Kidney (tissue), 14 donors: Measurements from ENCODE around the gene STK33. TPM values are rescaled to one million over a fixed set of nuclear protein-coding genes. Genes with fewer than 3 reads are reported as not detected.

Source experiments
- DNase-seq, 5 donors: peaks; one replicate each; pipeline ENCODE4 v3.0.0-alpha.2; 2013 to 2020
- FAIRE-seq: peaks from 2 replicates; lab custom pipeline; 2012; peaks lifted over from hg19 to GRCh38; lab: Jason Lieb, UNC
- H3K27ac ChIP-seq, 2 donors: one replicate each; pipeline ENCODE4 v1.7.0; 2013; ENCODE audit warnings: low read depth in 2 of 2, low read length in 2 of 2, inconsistent platforms in 1 of 2
- H3K27me3 ChIP-seq: one replicate; pipeline ENCODE4 v1.7.1; 2013; ENCODE audit warnings: low read length, inconsistent platforms; ENCODE audit not compliant: control insufficient read depth, insufficient read depth
- H3K36me3 ChIP-seq, 3 donors: one replicate each; pipeline versions ENCODE4 v1.7.0 to v1.7.1; 2013; ENCODE audit warnings: low read length in 3 of 3, control low read depth in 1 of 3, inconsistent platforms in 1 of 3; ENCODE audit not compliant: insufficient read depth in 3 of 3, control insufficient read depth in 2 of 3
- H3K4me1 ChIP-seq, 3 donors: one replicate each; pipeline versions ENCODE4 v1.7.0 to v1.7.1; 2013; ENCODE audit warnings: low read length in 3 of 3, inconsistent platforms in 1 of 3, low read depth in 1 of 3; ENCODE audit not compliant: control insufficient read depth in 2 of 3, insufficient read depth in 2 of 3
- H3K4me3 ChIP-seq, 3 donors: one replicate each; pipeline versions ENCODE4 v1.7.0 to v1.8.1; 2013; ENCODE audit warnings: low read length in 3 of 3, control low read depth in 1 of 3, inconsistent platforms in 1 of 3
- H3K9ac ChIP-seq, 3 donors: one replicate each; pipeline versions ENCODE4 v1.7.0 to v1.7.1; 2013; ENCODE audit warnings: low read length in 3 of 3, control low read depth in 1 of 3, inconsistent platforms in 1 of 3
- H3K9me3 ChIP-seq, 3 donors: one replicate each; pipeline versions ENCODE4 v1.7.0 to v1.7.1; 2013; ENCODE audit warnings: low read length in 3 of 3, control low read depth in 1 of 3, inconsistent platforms in 1 of 3; ENCODE audit not compliant: control insufficient read depth in 2 of 3, insufficient read depth in 1 of 3
- intact Hi-C: fragments of 100-400 bp; cut with DNase I; formaldehyde crosslinking; loops from one replicate; pipeline ENCODE4 v1.11.1; 2022
- polyA plus RNA-seq: library from polyadenylated mRNA; stranded (reverse); fragments of 350-450 nt; fragmentation: Illumina TruSeq; extraction: RNeasy Lipid Tissue Mini Kit (QIAGEN cat#74804); gene quantifications from one replicate; pipeline ENCODE4 v1.2.3, GENCODE V29; 2014; ENCODE audit warnings: low read depth, low replicate concordance; ENCODE audit not compliant: insufficient read depth
- total RNA-seq: library from RNA; stranded (reverse); fragmentation: NEBNext Ultra II Directional; extraction: Animal tissue kit (Norgen Biotek cat#: 25700); gene quantifications from one replicate; pipeline ENCODE4 v1.2.1, GENCODE V29; 2021
- TF ChIP-seq, protein P1 (sequence below): IDR thresholded peaks from 3 replicates; pipeline ENCODE4 v1.5.1; 2012; ENCODE audit warnings: mild to moderate bottlenecking, moderate library complexity, borderline replicate concordance; ENCODE audit not compliant: insufficient read depth; ENCODE audit errors: extremely low read depth
- donor health status: control.
- donor health status: control.
- donor health status: control.
- donor health status: control.
- donor health status: control.
- donor health status: DM: yes; HTN: yes; CAD: no.
- donor health status: Normal renal cell carcinoma (clear cell type).

The STK33 gene
- total and polyA plus RNA-seq, 2 donors from 2014 or later: 11.9 to 19.3 TPM

DNA sequence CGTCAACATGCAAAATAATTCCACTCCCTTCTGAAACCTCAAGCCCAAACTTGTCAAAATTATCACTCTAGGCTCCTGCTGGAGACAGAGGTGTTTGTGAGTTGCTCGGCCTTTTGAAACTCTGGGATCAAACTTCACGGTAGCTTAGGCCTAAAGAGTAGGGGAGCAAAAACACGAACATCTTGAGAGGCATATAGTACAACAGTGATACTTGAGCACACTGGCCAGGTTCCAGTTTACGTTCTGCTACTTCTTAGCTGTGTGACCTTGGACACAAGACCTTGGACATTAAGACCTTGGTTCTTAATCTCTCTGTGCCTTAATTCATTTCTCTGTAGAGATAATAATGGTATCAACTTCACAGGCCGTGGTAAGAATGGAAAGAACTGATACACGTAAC, 206.9 kb downstream of the STK33 start:
- no peak overlapping the region for H3K27ac ChIP-seq
- no peaks in the 10 kb centered on the region for H3K9me3 ChIP-seq
- no peaks in the 10 kb centered on the region for H3K36me3 ChIP-seq
- FAIRE-seq (no peak), DNase-seq (no peak)
- peaks cover 0 to 2% (median 0%) of the 10 kb centered on the region in 3 donors for H3K4me1 ChIP-seq
- no peak overlapping the region for H3K9ac ChIP-seq
- intact Hi-C loops: no loop called here
- TF ChIP-seq, protein P1, sequence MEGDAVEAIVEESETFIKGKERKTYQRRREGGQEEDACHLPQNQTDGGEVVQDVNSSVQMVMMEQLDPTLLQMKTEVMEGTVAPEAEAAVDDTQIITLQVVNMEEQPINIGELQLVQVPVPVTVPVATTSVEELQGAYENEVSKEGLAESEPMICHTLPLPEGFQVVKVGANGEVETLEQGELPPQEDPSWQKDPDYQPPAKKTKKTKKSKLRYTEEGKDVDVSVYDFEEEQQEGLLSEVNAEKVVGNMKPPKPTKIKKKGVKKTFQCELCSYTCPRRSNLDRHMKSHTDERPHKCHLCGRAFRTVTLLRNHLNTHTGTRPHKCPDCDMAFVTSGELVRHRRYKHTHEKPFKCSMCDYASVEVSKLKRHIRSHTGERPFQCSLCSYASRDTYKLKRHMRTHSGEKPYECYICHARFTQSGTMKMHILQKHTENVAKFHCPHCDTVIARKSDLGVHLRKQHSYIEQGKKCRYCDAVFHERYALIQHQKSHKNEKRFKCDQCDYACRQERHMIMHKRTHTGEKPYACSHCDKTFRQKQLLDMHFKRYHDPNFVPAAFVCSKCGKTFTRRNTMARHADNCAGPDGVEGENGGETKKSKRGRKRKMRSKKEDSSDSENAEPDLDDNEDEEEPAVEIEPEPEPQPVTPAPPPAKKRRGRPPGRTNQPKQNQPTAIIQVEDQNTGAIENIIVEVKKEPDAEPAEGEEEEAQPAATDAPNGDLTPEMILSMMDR: no peak
- no peak overlapping the region for H3K4me3 ChIP-seq
- H3K27me3 ChIP-seq: no peaks in the 10 kb centered on the region

DNA sequence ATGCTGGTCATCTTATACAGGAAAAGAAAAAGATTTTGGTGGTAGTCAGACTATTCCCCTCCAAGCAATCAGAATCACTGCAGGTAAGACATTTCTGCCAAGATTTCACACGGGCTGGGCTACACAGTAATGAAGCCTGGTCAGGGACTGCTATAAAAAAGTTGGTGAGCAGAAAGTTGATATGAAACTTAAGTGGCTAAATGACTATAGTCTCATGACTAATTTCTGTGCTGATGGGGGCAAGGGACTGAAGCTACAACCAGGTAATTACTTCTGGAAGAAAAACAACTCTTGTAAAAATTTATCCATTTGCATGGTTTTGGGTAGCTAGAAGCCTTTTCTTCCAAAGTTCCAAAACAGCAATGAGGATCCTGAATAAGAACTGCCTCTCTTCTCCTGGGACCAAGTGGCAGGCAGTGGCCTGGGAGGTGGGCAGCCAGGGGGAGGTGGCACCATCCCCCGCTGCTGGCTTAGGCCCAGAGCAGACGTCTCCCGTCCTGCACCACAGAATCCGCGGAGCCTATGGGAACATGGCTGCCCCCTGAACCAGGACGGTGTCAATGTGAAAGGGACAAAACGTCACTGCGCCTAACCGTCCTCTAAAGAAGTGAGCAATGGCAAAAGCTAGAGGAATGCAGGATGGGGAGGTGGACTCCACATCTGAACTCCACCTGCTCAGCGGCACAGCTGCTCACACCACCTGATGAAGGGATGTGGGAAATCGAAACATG, 207.7 kb downstream of the STK33 start:
- Histone ChIP-seq H3K4me1 (peaks cover 0 to 2% (median 0%) of the 10 kb centered on the region in 3 donors), H3K36me3 (no peaks in the 10 kb centered on the region), H3K27me3 (no peaks in the 10 kb centered on the region), H3K27ac (no peak overlapping the region), H3K9ac (no peak overlapping the region), H3K9me3 (no peaks in the 10 kb centered on the region), H3K4me3 (no peak overlapping the region)
- no peak for FAIRE-seq
- TF ChIP-seq, protein P1: no peak
- DNase-seq: no peak
- intact Hi-C loops: no loop called here

DNA sequence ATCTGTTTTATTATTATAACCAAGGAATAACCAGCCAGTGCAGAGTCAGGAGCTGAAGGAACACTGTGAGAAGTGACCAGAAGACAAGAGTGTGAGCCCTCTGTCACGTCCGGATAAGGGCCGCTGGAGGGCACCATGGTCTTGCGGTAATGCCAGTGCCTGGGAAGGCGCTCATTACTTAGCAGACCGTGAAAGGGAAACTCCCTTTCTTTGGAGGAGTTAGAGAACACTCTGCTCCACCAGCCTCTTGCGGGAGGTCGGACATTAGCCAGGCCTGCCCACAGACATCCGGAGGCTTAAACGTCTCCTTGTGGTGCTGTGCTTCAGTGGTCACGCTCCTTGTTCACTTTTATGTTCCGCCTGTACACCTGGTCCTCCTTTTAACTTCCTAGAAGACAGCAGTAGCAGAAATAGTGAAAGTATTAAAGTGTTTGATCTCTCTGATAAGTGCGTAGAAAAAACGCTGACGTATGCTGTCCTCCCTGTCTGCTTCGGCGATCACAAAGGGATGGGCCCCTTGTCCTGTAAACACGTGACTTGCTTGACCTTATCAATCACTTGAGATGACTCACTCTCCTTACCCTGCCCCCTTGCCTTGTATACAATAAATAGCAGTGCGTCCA, 209.7 kb downstream of the STK33 start:
- Histone ChIP-seq H3K27ac (peak overlapping the region in 1 of 2 donors; percentile 42), H3K36me3 (no peaks in the 10 kb centered on the region)
- peak; percentile 59 for FAIRE-seq

More for the DNA sequence above, 209.7 kb downstream of the STK33 start:
- intact Hi-C loops: no loop called here
- TF ChIP-seq, protein P1: peak; percentile 37
- H3K4me1 ChIP-seq: peaks cover 0 to 2% (median 0%) of the 10 kb centered on the region in 3 donors
- no peaks in the 10 kb centered on the region for H3K9me3 ChIP-seq
- H3K27me3 ChIP-seq: no peaks in the 10 kb centered on the region
- H3K9ac ChIP-seq: peak overlapping the region in 2 of 3 donors; percentile 19 to 48
- DNase-seq: peak; percentile 35 to 89 (median 83)
- peak overlapping the region in 2 of 3 donors; percentile 58 to 60 for H3K4me3 ChIP-seq
